Tibial artery (tissue), 4 donors: ENCODE results near the gene OR52R1.

Experiments
- DNase-seq, 2 donors: peaks; one replicate each; pipeline ENCODE4 v3.0.0-alpha.2; 2019
- H3K27ac ChIP-seq, 2 donors: fragments of 200-600 bp; sonication (generic) in 1 of 2; 1 replicate in 1 of 2; 2 replicates in 1 of 2; pipeline ENCODE4 v1.5.1; 2018 to 2019; ENCODE audit warnings: mild to moderate bottlenecking in 1 of 2
- H3K27me3 ChIP-seq, 2 donors: fragments of 200-600 bp; sonication (generic) in 1 of 2; one replicate each; pipeline versions ENCODE4 v1.5.1 to v1.6.0; 2016 to 2019
- H3K36me3 ChIP-seq, 3 donors: fragments of 200-600 bp; sonication (generic) in 2 of 3; one replicate each; pipeline ENCODE4 v1.5.1; 2016 to 2019; ENCODE audit warnings: mild to moderate bottlenecking in 2 of 3
- H3K4me1 ChIP-seq, 4 donors: fragments of 200-600 bp; sonication (generic) in 2 of 4; 1 replicate in 3 of 4; 2 replicates in 1 of 4; pipeline ENCODE4 v1.5.1; 2016 to 2019
- H3K4me3 ChIP-seq, 2 donors: fragments of 200-600 bp; sonication (generic) in 1 of 2; 1 replicate in 1 of 2; 2 replicates in 1 of 2; pipeline ENCODE4 v1.5.1; 2018 to 2019; ENCODE audit warnings: mild to moderate bottlenecking in 2 of 2
- H3K9me3 ChIP-seq, 3 donors: fragments of 200-600 bp; sonication (generic) in 1 of 3; one replicate each; pipeline ENCODE4 v1.5.1; 2016 to 2019
- CTCF ChIP-seq, 2 experiments: fragments of 200-600 bp in 1 of 2; fragments of 450-650 bp in 1 of 2; IDR thresholded peaks; one replicate each; pipeline ENCODE4 v1.5.1; 2017 to 2019; ENCODE audit warnings: antibody characterized with exemption in 2 of 2, mild to moderate bottlenecking in 1 of 2, moderate library complexity in 1 of 2
- intact Hi-C: fragments of 100-400 bp; cut with DNase I; formaldehyde crosslinking; loops from one replicate; pipeline ENCODE4 v1.15.0; 2023; ENCODE audit warnings: low total_unique reads

The OR52R1 gene

GRCh38 chr11:4766420-4767043 lies 37.6 kb downstream of the OR52R1 start:
- no peak overlapping the region for H3K4me3 ChIP-seq
- H3K9me3 ChIP-seq = no peaks in the 10 kb centered on the region
- H3K4me1 ChIP-seq = no peaks in the 10 kb centered on the region
- H3K36me3 ChIP-seq = no peaks in the 10 kb centered on the region
- intact Hi-C loops = no loop called here
- DNase-seq = no peak
- no peak overlapping the region for H3K27ac ChIP-seq
- no peaks in the 10 kb centered on the region for H3K27me3 ChIP-seq
- no peak for TF ChIP-seq CTCF (IDR thresholded peaks at IDR 0.05)

GRCh38 chr11:4763096-4763495 lies 41.1 kb downstream of the OR52R1 start:
- no peak overlapping the region for H3K4me3 ChIP-seq
- H3K4me1 ChIP-seq = no peaks in the 10 kb centered on the region
- no peaks in the 10 kb centered on the region for H3K27me3 ChIP-seq
- no peaks in the 10 kb centered on the region for H3K9me3 ChIP-seq
- H3K36me3 ChIP-seq = no peaks in the 10 kb centered on the region
- intact Hi-C loops = no loop called here
- no peak for TF ChIP-seq CTCF (IDR thresholded peaks at IDR 0.05)
- H3K27ac ChIP-seq = no peak overlapping the region
- DNase-seq = no peak
